GM21447 (cell line): Measurements from ENCODE around the gene C17orf75.

ENCODE experiments used
- ATAC-seq: cut with Tn5 transposase; IDR thresholded peaks from one replicate; pipeline ENCODE4 v1.9.1; 2021; ENCODE audit not compliant: unreplicated experiment

Gene C17orf75

GRCh38 chr17:32305049-32305448 is 36.9 kb downstream of the C17orf75 start:
- ATAC-seq = no peak

- no peak for ATAC-seq
Measured at GRCh38 chr17:32303781-32304288, 38.1 kb downstream of the C17orf75 start.

DNA sequence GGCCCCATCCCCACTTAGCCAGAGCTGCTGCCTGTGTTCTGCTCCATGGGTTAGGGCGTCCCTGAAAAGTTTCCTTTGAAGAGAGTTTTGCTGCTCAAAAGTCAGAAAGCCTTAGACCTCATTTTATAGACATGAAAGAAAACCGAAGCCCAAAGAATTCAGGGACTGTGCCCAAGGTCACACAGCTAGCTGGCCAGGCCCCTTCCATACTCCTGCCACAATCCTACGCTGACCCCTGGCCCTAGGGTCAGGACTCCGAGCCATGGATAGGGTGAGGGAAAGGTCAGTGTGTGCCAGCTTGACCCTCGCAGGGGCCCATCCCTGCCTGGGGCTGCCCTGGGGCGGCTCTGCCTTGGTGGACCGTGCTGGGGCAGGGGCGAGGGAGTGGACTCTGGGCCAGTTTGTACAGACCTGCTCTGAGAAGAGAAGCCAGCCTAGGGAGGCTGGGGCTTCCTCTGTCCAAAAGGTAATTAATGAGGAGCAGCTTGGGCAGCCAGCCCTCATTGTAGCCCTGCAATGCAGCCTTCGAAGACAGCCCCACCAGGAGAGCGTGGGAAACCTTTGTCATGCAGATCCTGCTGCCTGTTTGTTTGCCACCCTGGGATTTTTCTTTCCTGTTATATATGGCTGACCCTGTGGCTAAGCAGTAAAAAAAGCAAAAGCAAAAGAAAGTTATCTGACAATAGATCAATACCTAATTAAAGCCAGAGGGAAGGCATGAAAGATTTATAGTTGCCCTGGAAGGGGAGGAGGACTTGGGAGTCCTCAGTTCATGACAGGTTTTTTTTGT is 38.9 kb downstream of the C17orf75 start:
- ATAC-seq = no peak

DNA sequence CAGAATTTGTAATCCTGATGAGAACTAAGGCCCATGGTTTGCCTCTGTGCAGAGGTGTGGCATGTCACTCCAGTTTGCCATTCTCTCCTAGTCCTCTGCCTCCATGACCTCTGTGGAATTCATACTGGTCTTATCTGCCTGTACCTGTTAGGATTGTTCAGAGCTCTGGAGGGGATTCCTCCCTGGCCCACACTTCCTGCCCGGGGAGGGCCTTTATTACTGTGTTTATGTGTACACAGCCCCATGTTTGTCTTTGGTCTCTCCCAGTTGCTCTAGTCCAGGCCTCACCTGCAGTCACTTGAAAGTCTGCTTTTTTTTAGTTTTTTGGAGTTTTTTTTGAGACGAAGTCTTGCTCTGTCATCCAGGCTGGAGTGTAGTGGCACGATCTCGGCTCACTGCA is 39.9 kb downstream of the C17orf75 start:
- ATAC-seq = no peak

- ATAC-seq = no peak
Measured at GRCh38 chr17:32299580-32300164, 42.3 kb downstream of the C17orf75 start.

DNA sequence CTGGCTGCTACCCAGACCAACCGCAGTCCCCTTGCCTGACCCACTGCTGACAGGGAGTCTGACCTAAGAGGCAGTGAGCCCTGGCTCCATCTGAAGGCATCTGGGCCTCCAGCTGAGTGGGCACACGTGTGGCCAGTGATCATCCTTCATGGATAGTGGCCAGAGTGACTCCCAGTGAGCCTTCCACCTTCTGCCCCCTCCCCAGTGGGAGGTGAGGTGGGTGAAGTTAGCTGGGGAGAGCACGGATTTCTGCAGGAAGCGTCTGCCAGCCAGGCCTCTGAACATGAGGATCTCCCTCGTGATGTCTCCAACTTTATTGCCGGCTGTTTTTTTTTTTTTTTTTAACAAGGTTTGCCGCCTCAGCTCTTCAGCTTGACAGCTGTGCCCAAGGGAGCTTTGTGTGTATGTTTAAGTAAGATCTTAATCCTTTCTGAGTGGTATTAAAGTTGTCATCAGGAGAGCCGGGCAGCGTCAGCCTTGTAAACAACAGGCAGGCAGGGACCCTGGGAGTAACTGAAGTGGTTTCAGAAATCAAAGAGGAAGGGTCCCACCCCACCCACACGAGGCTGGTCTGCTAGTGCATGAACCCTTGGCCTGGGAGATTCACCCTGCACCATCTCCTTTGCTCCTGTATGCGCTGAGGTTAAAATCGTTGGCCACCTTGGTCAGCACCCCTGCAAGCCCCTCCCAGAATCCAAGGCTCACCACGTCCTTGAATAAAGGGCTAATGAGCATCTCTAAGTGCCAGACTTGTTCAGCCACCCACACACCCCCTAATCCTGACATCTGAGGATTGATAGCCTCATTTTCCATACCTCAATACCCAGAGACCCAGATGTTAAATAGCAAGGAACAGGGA is 43.0 kb downstream of the C17orf75 start:
- ATAC-seq = no peak

DNA sequence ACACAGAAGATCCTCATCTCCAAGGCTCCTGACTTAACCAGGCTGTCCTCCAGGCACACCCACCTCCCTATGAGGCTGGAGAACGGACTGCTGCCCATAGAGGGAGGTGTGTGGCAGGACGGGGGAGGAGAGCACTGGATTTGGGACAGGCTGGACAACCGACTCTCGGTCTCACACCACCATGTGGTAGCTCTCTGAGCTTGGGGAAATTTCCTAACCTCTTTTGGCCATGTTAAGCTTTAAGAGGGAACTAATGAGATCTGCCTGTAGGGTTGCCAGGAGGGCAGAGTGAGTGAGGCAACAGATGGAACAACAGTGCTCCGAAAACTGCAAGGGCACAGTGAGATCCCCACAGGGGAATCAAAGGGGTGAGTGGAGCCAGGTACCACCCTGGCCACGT is 43.7 kb downstream of the C17orf75 start:
- ATAC-seq = no peak

- ATAC-seq = no peak
Measured at GRCh38 chr17:32297860-32298259, 44.1 kb downstream of the C17orf75 start.

GRCh38 chr17:32297424-32297823 is 44.5 kb downstream of the C17orf75 start:
- ATAC-seq = no peak

GRCh38 chr17:32292094-32292493 is 49.9 kb downstream of the C17orf75 start:
- ATAC-seq = no peak

DNA sequence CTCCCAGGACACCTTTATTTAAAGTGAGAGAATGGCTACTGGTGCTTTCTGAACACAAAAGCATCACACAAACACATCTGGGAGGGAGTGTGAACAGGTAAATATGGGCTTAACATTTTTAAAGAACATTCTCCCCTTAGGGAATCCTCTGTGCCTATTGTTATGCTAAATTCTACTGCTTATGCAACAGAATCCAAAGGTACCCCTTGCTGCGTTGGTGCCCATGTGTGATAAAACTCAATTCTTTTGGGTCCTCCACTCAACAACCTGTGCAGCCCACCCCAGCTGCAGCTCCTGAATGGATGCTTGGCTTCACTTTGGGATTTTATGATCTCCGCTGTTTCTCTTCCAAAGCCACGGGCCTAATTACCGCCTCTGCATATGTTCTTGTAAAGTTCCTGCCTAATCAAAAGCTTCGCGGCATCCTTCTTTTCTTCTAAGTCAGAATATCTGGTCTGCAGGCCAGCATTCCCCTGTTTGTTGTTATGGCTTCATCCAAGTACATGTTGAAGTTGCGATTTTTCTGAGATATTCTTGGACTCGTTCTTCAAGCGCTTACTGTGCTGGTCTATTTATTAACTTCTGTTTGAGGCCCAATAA is 52.4 kb downstream of the C17orf75 start:
- ATAC-seq = no peak

- no peak for ATAC-seq
Measured at GRCh38 chr17:32288615-32289014, 53.4 kb downstream of the C17orf75 start.

GRCh38 chr17:32287804-32288511 is 54.0 kb downstream of the C17orf75 start:
- ATAC-seq = no peak

DNA sequence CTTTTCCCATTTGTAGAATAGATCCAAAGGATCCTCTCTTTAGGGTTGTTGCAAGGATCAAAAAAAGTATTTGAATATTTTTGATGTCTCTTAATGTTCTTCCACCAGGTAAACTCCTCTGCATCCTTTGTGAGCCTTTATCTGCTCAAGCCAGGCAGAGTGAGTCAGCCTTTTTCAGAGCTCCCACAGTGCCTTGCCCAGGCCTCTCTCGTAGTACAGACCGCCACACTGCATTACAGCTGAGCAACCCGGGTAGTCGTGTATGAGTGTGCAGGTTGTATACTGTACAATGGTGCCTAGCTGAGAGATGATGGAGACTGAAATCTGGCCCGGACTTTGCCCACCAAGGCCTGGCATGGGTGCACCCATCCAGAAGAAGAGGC is 55.5 kb downstream of the C17orf75 start:
- no peak for ATAC-seq

GRCh38 chr17:32285746-32286517 is 56.0 kb downstream of the C17orf75 start:
- no peak for ATAC-seq

- no peak for ATAC-seq
Measured at GRCh38 chr17:32285306-32285705, 56.7 kb downstream of the C17orf75 start.

DNA sequence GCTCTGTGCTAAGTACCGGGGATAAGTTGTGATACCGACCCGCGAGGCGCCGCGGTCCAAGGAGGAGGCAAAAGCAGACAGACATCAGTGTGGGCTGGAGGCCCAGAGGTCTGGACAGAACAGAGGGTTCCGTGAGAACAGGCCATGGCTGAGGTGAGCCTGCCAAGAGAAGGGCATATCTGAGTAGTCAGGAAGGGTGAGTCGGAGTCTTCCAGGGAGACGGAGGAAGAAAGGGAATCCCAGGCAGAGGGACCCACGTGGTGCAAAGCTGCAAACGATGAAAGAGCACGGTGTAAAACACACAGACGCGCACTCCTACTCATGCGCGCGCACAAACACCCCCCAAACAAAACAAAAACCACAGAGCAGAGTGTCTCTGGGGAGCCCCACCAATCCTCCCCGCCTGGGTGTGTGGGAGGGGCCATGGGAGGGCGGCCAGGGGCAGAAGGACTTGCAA is 58.2 kb downstream of the C17orf75 start:
- ATAC-seq = no peak

DNA sequence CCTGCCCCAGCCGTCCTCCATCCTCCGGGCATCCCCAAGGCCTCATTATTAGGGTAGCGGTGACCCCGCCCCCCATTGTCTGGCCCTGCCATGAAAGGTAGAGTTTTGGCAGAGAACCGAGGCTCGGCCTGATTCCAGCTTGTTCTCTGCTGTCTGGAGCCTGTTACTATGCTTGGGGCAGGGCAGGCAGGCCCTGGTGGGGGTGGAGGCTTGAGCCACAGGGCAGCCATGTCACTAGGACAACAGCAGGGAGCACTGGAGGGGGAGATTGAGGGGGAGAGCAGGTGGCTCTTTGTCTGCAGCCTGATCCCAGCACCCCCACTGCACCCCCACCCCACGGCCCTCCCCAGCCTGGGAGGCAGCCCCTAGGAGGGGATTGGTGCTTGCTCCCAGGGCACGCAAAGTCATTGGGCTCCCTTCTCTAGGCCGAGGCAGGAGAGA is 60.9 kb downstream of the C17orf75 start:
- ATAC-seq = no peak

- ATAC-seq = no peak
Measured at GRCh38 chr17:32279891-32280716, 61.9 kb downstream of the C17orf75 start.
